Osteocyte (in vitro differentiated cells): ENCODE data around the gene DNAJC1. TPM values are rescaled to one million over a fixed set of nuclear protein-coding genes. Genes with fewer than 3 reads are reported as not detected.

Experiments used
- DNase-seq: peaks from one replicate; pipeline ENCODE4 v3.0.0; 2021; ENCODE audit warnings: mixed read lengths; ENCODE audit not compliant: unreplicated experiment; ENCODE audit errors: extremely low spot score
- H3K27ac Mint-ChIP-seq: one replicate; pipeline ENCODE4 v1.8.0; 2021; ENCODE audit warnings: mild to moderate bottlenecking, mixed read lengths; ENCODE audit not compliant: unreplicated experiment
- H3K27me3 Mint-ChIP-seq: one replicate; pipeline ENCODE4 v1.8.0; 2021; ENCODE audit warnings: mixed read lengths; ENCODE audit not compliant: unreplicated experiment
- H3K36me3 Mint-ChIP-seq: one replicate; pipeline ENCODE4 v1.8.0; 2021; ENCODE audit warnings: mixed read lengths; ENCODE audit not compliant: unreplicated experiment
- H3K4me1 Mint-ChIP-seq: one replicate; pipeline ENCODE4 v1.8.0; 2021; ENCODE audit warnings: mixed read lengths; ENCODE audit not compliant: unreplicated experiment
- H3K4me3 Mint-ChIP-seq: one replicate; pipeline ENCODE4 v1.8.0; 2021; ENCODE audit warnings: mild to moderate bottlenecking, moderate library complexity, mixed read lengths; ENCODE audit not compliant: unreplicated experiment
- H3K9me3 Mint-ChIP-seq: one replicate; pipeline ENCODE4 v1.8.0; 2021; ENCODE audit warnings: mixed read lengths; ENCODE audit not compliant: unreplicated experiment
- total RNA-seq: library from RNA; stranded (reverse); gene quantifications from 2 replicates; pipeline ENCODE4 v1.2.1, GENCODE V29; 2021
- TF ChIP-seq, protein P1 (sequence below): fragments of 200-600 bp; sonication (generic); IDR thresholded peaks from 2 replicates; pipeline ENCODE4 v1.5.0; 2021; ENCODE audit warnings: antibody characterized with exemption, mild to moderate bottlenecking, moderate library complexity

DNAJC1 gene
- total RNA-seq, 1 donor from 2014 or later, result 38.4 TPM

DNA sequence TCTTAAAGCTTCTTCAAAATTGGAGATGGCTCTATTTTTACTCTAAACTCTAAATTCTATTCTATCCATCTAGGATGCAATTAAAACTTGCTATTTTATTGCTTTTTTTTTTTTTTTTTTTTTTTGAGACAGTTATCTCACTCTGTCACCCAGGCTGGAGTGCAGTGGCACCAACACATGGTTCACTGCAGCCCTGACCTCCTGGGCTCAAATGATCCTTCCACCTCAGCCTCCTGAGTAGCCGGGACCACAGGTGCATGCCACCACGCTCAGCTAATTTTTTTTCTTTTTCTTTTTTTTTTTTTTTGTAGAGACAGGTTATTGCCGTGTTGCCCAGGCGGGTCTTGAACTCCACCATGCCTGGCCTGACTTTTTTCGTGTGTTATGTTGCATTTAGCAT lies 41.2 kb downstream of the DNAJC1 start:
- Mint-ChIP-seq H3K27ac (no peak overlapping the region), H3K27me3 (no peaks in the 10 kb centered on the region), H3K4me3 (no peak overlapping the region), H3K36me3 (peaks cover 7% of the 10 kb centered on the region), H3K9me3 (peaks cover 11% of the 10 kb centered on the region), H3K4me1 (no peaks in the 10 kb centered on the region)
- DNase-seq, result no peak
- TF ChIP-seq, protein P1, sequence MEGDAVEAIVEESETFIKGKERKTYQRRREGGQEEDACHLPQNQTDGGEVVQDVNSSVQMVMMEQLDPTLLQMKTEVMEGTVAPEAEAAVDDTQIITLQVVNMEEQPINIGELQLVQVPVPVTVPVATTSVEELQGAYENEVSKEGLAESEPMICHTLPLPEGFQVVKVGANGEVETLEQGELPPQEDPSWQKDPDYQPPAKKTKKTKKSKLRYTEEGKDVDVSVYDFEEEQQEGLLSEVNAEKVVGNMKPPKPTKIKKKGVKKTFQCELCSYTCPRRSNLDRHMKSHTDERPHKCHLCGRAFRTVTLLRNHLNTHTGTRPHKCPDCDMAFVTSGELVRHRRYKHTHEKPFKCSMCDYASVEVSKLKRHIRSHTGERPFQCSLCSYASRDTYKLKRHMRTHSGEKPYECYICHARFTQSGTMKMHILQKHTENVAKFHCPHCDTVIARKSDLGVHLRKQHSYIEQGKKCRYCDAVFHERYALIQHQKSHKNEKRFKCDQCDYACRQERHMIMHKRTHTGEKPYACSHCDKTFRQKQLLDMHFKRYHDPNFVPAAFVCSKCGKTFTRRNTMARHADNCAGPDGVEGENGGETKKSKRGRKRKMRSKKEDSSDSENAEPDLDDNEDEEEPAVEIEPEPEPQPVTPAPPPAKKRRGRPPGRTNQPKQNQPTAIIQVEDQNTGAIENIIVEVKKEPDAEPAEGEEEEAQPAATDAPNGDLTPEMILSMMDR, result no peak

- TF ChIP-seq, protein P1, result no peak
- DNase-seq, result no peak
- Mint-ChIP-seq H3K4me3 (no peak overlapping the region), H3K27me3 (no peaks in the 10 kb centered on the region), H3K36me3 (peaks cover 7% of the 10 kb centered on the region), H3K9me3 (peaks cover 11% of the 10 kb centered on the region), H3K27ac (no peak overlapping the region), H3K4me1 (no peaks in the 10 kb centered on the region)
Measured at GRCh38 chr10:21961847-21962246, 41.7 kb downstream of the DNAJC1 start.

GRCh38 chr10:21959998-21960397 lies 43.5 kb downstream of the DNAJC1 start:
- Mint-ChIP-seq H3K36me3 (peaks cover 5% of the 10 kb centered on the region), H3K4me1 (no peaks in the 10 kb centered on the region), H3K27ac (no peak overlapping the region), H3K27me3 (no peaks in the 10 kb centered on the region), H3K9me3 (peaks cover 5% of the 10 kb centered on the region), H3K4me3 (no peak overlapping the region)
- DNase-seq, result no peak
- TF ChIP-seq, protein P1, result no peak

- H3K9me3 Mint-ChIP-seq, result no peaks in the 10 kb centered on the region
- H3K4me3 Mint-ChIP-seq, result no peak overlapping the region
- H3K27ac Mint-ChIP-seq, result no peak overlapping the region
- no peaks in the 10 kb centered on the region for H3K27me3 Mint-ChIP-seq
- DNase-seq, result no peak
- H3K36me3 Mint-ChIP-seq, result no peaks in the 10 kb centered on the region
- TF ChIP-seq, protein P1, result no peak
- H3K4me1 Mint-ChIP-seq, result no peaks in the 10 kb centered on the region
Measured at GRCh38 chr10:21954690-21955089, 48.8 kb downstream of the DNAJC1 start.

GRCh38 chr10:21954132-21954531 lies 49.4 kb downstream of the DNAJC1 start:
- Mint-ChIP-seq H3K9me3 (no peaks in the 10 kb centered on the region), H3K4me1 (no peaks in the 10 kb centered on the region), H3K4me3 (no peak overlapping the region), H3K27ac (no peak overlapping the region), H3K27me3 (no peaks in the 10 kb centered on the region), H3K36me3 (no peaks in the 10 kb centered on the region)
- DNase-seq, result no peak
- TF ChIP-seq, protein P1, result no peak
